HCT116 (cell line): Measurements from ENCODE around the gene FAM131C. TPM values are rescaled to one million over a fixed set of nuclear protein-coding genes. Genes with fewer than 3 reads are reported as not detected.

Source experiments
- ATAC-seq: fragments of 200-7000 bp; cut with Tn5 transposase; 2 replicates; pipeline ENCODE4 v1.9.1; 2020; ENCODE audit warnings: mild to moderate bottlenecking, moderate library complexity
- BruUV-seq: library from RNA; stranded (reverse); fragments of 400-500 nt; replicated peaks from 2 replicates; lab custom pipeline; 2021; lab: Mats Ljungman, UMichigan
- CTCF ChIA-PET: fragments of 300-600 bp; sonication (Branson Sonifier 250); formaldehyde crosslinking; loops from one replicate; lab custom pipeline; 2021; ENCODE audit warnings: antibody characterized with exemption; lab: Charles Lee
- POLR2A ChIA-PET: fragments of 300-600, 350-600 bp; sonication (Branson Sonifier 250); formaldehyde crosslinking; loops from one replicate; lab custom pipeline; 2021; ENCODE audit warnings: antibody characterized with exemption; lab: Charles Lee
- RAD21 ChIA-PET, 2 experiments: fragments of 300-600 bp; sonication (Branson Sonifier 250); formaldehyde crosslinking; loops; one replicate each; lab custom pipeline; 2023; ENCODE audit warnings: low total read pairs in 2 of 2; ENCODE audit not compliant: uncharacterized antibody in 2 of 2, unreplicated experiment in 2 of 2, low non-redundant PET in 1 of 2; lab: Charles Lee
- DNase-seq: peaks from one replicate; pipeline ENCODE4 v3.0.0-alpha.2; 2010; ENCODE audit warnings: low read depth, low spot score
- H2AFZ ChIP-seq: fragments of 200-600 bp; shearing (Covaris generic), sonication (generic); 2 replicates; pipeline ENCODE4 v1.6.1; 2017; ENCODE audit warnings: low read depth, mixed run types, mixed read lengths, antibody characterized with exemption, low read length; ENCODE audit not compliant: poor library complexity, severe bottlenecking
- H3K27ac ChIP-seq: 2 replicates; pipeline ENCODE4 v1.5.1; 2012; ENCODE audit warnings: low read depth, low read length
- H3K27me3 ChIP-seq: fragments of 200-600 bp; sonication (generic); 2 replicates; pipeline ENCODE4 v1.6.1; 2016; ENCODE audit warnings: mixed run types, low read length, mixed read lengths; ENCODE audit not compliant: insufficient read depth
- H3K36me3 ChIP-seq, 2 experiments: fragments of 200-500 bp in 1 of 2; fragments of 200-600 bp in 1 of 2; sonication (Bioruptor generic) in 1 of 2; sonication (generic) in 1 of 2; 2 replicates each; pipeline versions ENCODE4 v1.5.1 to v1.6.1; 2014 to 2016; ENCODE audit warnings: low read length in 2 of 2, inconsistent platforms in 1 of 2, mixed read lengths in 1 of 2, mixed run types in 1 of 2; ENCODE audit not compliant: insufficient read depth in 2 of 2, control insufficient read depth in 1 of 2
- H3K4me1 ChIP-seq, 2 experiments: fragments of 200-600 bp in 1 of 2; sonication (generic) in 1 of 2; 2 replicates each; pipeline versions ENCODE4 v1.5.1 to v1.6.1; 2012 to 2017; ENCODE audit warnings: low read length in 2 of 2, inconsistent platforms in 1 of 2, mild to moderate bottlenecking in 1 of 2, mixed read lengths in 1 of 2, mixed run types in 1 of 2, moderate library complexity in 1 of 2; ENCODE audit not compliant: insufficient read depth in 2 of 2, control insufficient read depth in 1 of 2
- H3K4me2 ChIP-seq: fragments of 200-600 bp; sonication (generic); 2 replicates; pipeline ENCODE4 v1.6.1; 2017; ENCODE audit warnings: mixed run types, low read length, mixed read lengths
- H3K4me3 ChIP-seq, 2 experiments: fragments of 200-600 bp in 1 of 2; sonication (generic) in 1 of 2; replicated peaks in 1 of 2; 2 replicates each; pipeline ENCODE4 v1.5.1; 2011 to 2016; ENCODE audit warnings: low read length in 2 of 2, control low read depth in 1 of 2, low read depth in 1 of 2, mild to moderate bottlenecking in 1 of 2, mixed read lengths in 1 of 2, mixed run types in 1 of 2
- H3K79me2 ChIP-seq: fragments of 200-600 bp; sonication (generic); 2 replicates; pipeline ENCODE4 v1.6.1; 2017; ENCODE audit warnings: mild to moderate bottlenecking, mixed run types, low read length, moderate library complexity, mixed read lengths; ENCODE audit not compliant: insufficient read depth
- H3K9ac ChIP-seq: fragments of 200-600 bp; sonication (generic); 2 replicates; pipeline ENCODE4 v1.6.1; 2016; ENCODE audit warnings: low read length, mixed read lengths
- H3K9me2 ChIP-seq: fragments of 200-600 bp; sonication (generic), shearing (Covaris generic); 2 replicates; pipeline ENCODE4 v1.6.1; 2017; ENCODE audit warnings: mixed run types, mild to moderate bottlenecking, moderate library complexity; ENCODE audit not compliant: insufficient read depth
- H3K9me3 ChIP-seq, 2 experiments: fragments of 200-500 bp in 1 of 2; fragments of 200-600 bp in 1 of 2; sonication (Bioruptor generic) in 1 of 2; sonication (generic) in 1 of 2; 2 replicates each; pipeline ENCODE4 v1.6.1; 2014 to 2017; ENCODE audit warnings: low read length in 2 of 2, mixed read lengths in 2 of 2, inconsistent platforms in 1 of 2, low read depth in 1 of 2, mild to moderate bottlenecking in 1 of 2, mixed run types in 1 of 2, moderate library complexity in 1 of 2; ENCODE audit not compliant: control insufficient read depth in 1 of 2, insufficient read depth in 1 of 2
- H4K20me1 ChIP-seq: fragments of 200-600 bp; sonication (generic), shearing (Covaris generic); 2 replicates; pipeline ENCODE4 v1.6.1; 2017; ENCODE audit warnings: mixed run types, mild to moderate bottlenecking, moderate library complexity; ENCODE audit not compliant: insufficient read depth
- ELF1 ChIP-seq: IDR thresholded peaks from 2 replicates; pipeline ENCODE4 v1.6.1; 2012; ENCODE audit warnings: low read depth, borderline replicate concordance
- EZH2 ChIP-seq: fragments of 200-600 bp; sonication (generic); IDR thresholded peaks from 2 replicates; pipeline ENCODE4 v1.6.1; 2017; ENCODE audit warnings: antibody characterized with exemption, mixed run types
- FOSL1 ChIP-seq: IDR thresholded peaks from 2 replicates; pipeline ENCODE4 v1.6.1; 2012; ENCODE audit warnings: low read depth
- JUND ChIP-seq: IDR thresholded peaks from 2 replicates; pipeline ENCODE4 v1.6.1; 2012
- POLR2A ChIP-seq: IDR thresholded peaks from 2 replicates; pipeline ENCODE4 v1.7.0; 2011; ENCODE audit warnings: borderline replicate concordance; ENCODE audit not compliant: insufficient read depth, insufficient read length; ENCODE audit errors: extremely low read depth
- POLR2AphosphoS5 ChIP-seq: IDR thresholded peaks from 2 replicates; pipeline ENCODE4 v1.6.1; 2011; ENCODE audit warnings: mild to moderate bottlenecking, low read depth, low read length, moderate library complexity
- RAD21 ChIP-seq: IDR thresholded peaks from 2 replicates; pipeline ENCODE4 v1.6.1; 2012; ENCODE audit warnings: low read depth, mild to moderate bottlenecking
- SP1 ChIP-seq: IDR thresholded peaks from 2 replicates; pipeline ENCODE4 v1.6.1; 2012; ENCODE audit warnings: low read depth
- ZFX ChIP-seq: fragments of 450-650 bp; IDR thresholded peaks from 2 replicates; pipeline ENCODE4 v1.6.1; 2017
- ZNF274 ChIP-seq: fragments of 200-500 bp; sonication (Bioruptor generic); IDR thresholded peaks from 2 replicates; pipeline ENCODE4 v1.6.1; 2014; ENCODE audit warnings: mild to moderate bottlenecking, low read depth, low read length, inconsistent platforms
- intact Hi-C: fragments of 100-400 bp; cut with micrococcal nuclease; formaldehyde crosslinking; loops from 2 replicates; pipeline ENCODE4 v1.10.0; 2022
- total RNA-seq: library from RNA; stranded (reverse); gene quantifications from one replicate; pipeline ENCODE4 v1.2.1, GENCODE V29; 2021; ENCODE audit not compliant: unreplicated experiment
- TF ChIP-seq, protein P1 (sequence below): IDR thresholded peaks from 2 replicates; pipeline ENCODE4 v1.6.1; 2012
- TF ChIP-seq, protein P2 (sequence below): IDR thresholded peaks from 2 replicates; pipeline ENCODE4 v1.6.1; 2012

FAM131C gene
- total RNA-seq, 1 experiment from 2014 or later, result 11.6 TPM

DNA sequence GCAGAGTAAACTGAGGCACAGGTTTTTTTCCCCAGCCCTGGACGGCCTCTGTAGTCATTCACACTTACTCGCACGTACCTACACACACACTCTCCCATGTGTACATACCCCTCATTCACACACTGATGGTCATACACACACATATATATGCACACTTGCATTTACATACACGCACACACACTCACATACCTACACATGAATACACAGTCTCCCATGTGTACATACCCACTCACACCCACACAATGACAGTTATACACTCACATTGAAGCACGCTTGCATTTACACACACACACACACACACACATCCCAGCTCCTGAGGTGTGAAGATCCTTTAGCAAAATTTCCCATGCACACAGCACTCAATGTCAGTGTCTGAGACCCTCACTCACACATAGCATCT lies 766 bp upstream of the FAM131C start (continued):
- TF ChIP-seq ZNF274, result no peak
- TF ChIP-seq ELF1, result no peak
- no peak for TF ChIP-seq SP1
- TF ChIP-seq POLR2AphosphoS5, result no peak
- TF ChIP-seq EZH2, result no peak

DNA sequence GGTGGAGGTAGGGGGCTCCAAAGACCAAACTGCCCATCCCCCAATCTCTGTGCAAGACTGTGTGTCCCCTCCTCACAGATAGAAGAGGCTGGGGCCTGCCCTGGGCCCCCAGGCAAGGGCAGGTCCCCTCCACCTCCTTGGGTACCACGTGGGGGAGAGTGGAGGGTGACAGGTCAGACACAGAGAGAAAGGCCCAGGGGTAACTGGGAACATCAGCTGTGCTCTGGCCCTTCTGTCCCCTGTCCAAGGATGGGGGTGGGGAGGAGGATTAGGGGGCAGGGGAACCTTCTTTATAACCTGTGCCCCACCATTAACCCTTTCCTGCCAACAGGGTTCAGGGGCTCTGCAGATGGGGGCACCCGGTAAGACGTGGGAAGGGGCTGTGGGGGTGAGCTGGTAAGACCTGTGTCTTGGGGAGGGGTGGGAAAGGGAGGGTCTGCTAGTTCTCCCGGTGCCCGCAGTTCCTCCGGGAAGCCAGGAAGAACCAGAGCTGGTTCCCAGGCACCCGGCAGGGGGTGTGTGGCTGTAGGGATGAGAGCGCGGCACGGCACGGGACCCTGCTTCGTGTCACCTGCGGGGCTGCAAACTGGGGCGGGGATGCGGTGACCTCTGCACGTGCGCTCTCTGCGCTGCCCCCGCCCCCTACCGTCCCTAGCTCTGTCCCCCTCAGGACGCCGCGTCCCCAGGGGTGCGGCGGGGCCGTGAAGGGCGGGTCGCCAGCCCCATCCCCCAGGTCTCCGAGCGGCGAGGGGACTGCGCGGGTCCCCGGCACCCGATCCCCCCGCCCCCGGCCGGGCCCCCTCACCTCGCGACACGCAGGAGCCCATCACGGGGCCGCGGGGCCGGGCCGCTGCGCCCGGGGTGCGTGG lies 601 bp downstream of the FAM131C start:
- POLR2A ChIA-PET, result interaction anchor here (1.0 to 1.1 kb wide), 2 partner anchors 73 to 100 kb away, joined by 3 read pairs; no protein-coding TSS in a partner anchor
- ATAC-seq (peak; percentile 39), DNase-seq (no peak)
- Histone ChIP-seq H4K20me1 (no peaks in the 10 kb centered on the region), H3K9me3 (no peaks in the 10 kb centered on the region), H3K9me2 (no peaks in the 10 kb centered on the region), H3K9ac (peak overlapping the region; percentile 81), H3K27ac (peak overlapping the region; percentile 48; the same call in 1 of the 2 replicates), H3K4me1 (peaks cover 27 to 54% of the 10 kb centered on the region in 2 experiments), H3K79me2 (no peaks in the 10 kb centered on the region), H3K36me3 (no peaks in the 10 kb centered on the region), H3K4me3 (peak overlapping the region; percentile 53 to 70), H3K4me2 (peak overlapping the region; percentile 92), H3K27me3 (no peaks in the 10 kb centered on the region), H2AFZ (no peak overlapping the region)
- CTCF ChIA-PET, result interaction anchor here (0.5 to 2.0 kb wide), 8 partner anchors 9 to 289 kb away, joined by 3 to 13 read pairs (median 6); no protein-coding TSS in a partner anchor
- RAD21 ChIA-PET, result no interaction called here
- BruUV-seq, result no TSS peak
- TF ChIP-seq RAD21 (no peak), FOSL1 (no peak), JUND (no peak), ZFX (no peak), ELF1 (no peak), POLR2A (no peak)
- TF ChIP-seq, protein P1, sequence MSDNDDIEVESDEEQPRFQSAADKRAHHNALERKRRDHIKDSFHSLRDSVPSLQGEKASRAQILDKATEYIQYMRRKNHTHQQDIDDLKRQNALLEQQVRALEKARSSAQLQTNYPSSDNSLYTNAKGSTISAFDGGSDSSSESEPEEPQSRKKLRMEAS, result no peak
- TF ChIP-seq, protein P2, sequence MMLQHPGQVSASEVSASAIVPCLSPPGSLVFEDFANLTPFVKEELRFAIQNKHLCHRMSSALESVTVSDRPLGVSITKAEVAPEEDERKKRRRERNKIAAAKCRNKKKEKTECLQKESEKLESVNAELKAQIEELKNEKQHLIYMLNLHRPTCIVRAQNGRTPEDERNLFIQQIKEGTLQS, result no peak
- intact Hi-C loops, result loop anchor here (2.0 kb wide), 1 partner anchor 64 kb away; no protein-coding TSS in a partner anchor
